ENCODE results near the gene PURB. TPM values are rescaled to one million over a fixed set of nuclear protein-coding genes. Genes with fewer than 3 reads are reported as not detected.
"Not testable (repeated sequence)": the region's sequence is repeated elsewhere in the genome, so short reads cannot be mapped to it uniquely, and the experiment has no call there.

Gene PURB
- polyA plus RNA-seq (2014; cell fraction: cytosol; rRNA removed), result 14.0 and 15.5 TPM in 2 replicates
- polyA plus RNA-seq (2014; cell fraction: nucleus; rRNA removed), result 9.3 and 13.7 TPM in 2 replicates

- peak; percentile 89 for DNase-seq (ENCODE audit: low spot score)
Measured at GRCh38 chr7:44885394-44886317, at the start of gene PURB. TSS of gene PURB (minus strand) at chr7:44885530. CDS start at chr7:44885348, 182 bp downstream.

DNA sequence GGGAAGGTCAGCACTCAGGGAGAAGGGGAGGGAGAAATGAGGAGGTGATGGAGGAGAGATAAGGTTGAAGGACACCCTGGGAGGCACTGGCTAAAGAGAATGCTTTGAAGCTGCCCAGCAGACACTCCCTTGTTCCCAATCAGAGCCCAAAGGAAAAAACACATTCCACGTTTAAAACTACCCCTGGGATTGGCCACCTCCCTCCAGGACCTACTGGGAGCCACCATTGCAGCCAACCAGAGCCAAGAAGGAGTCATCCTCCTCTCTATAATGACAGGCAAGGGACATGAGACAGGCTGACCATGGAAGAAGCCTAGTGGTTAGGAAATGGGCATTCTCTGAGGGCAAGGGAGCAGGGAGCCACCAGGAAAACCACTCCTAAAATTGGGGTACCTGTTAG lies 49.7 kb upstream of the PURB start:
- no peak for DNase-seq (ENCODE audit: low spot score)

GRCh38 chr7:44934510-44934909 lies 49.2 kb upstream of the PURB start:
- DNase-seq (ENCODE audit: low spot score), result not testable (repeated sequence)

DNA sequence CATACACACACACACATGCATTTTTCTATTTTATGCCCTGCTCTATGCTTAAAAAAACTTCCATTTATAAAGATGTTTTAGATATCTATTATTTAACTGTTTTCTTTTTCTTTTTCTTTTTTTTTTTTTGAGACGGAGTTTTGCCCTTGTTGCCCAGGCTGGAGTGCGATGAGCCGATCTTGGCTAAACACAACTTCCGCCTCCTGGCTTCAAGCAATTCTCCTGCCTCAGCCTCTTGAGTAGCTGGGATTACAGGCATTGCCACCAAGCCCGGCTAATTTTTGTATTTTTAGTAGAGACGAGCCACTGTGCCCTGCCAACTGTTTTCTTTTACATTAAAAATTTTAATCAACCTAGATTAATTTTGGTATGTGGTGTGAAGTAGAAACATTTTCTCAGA lies 45.6 kb upstream of the PURB start:
- no peak for DNase-seq (ENCODE audit: low spot score)

DNA sequence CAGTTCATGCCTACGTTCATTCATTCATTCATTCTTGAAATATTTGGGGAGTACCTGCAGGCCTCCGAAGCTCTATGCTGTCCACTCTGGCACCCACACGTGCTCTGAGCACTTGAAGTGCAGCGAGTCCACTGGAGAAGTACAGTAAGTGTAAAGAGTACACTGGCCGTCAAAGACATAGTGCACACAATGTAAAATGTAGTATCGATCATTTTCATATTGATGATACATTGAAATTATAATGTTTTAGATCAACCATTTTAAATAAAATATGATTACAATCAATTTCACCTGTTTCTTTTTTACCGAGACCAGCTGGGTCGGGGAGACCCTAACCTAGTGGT lies 37.0 kb upstream of the PURB start:
- no peak for DNase-seq (ENCODE audit: low spot score)

DNA sequence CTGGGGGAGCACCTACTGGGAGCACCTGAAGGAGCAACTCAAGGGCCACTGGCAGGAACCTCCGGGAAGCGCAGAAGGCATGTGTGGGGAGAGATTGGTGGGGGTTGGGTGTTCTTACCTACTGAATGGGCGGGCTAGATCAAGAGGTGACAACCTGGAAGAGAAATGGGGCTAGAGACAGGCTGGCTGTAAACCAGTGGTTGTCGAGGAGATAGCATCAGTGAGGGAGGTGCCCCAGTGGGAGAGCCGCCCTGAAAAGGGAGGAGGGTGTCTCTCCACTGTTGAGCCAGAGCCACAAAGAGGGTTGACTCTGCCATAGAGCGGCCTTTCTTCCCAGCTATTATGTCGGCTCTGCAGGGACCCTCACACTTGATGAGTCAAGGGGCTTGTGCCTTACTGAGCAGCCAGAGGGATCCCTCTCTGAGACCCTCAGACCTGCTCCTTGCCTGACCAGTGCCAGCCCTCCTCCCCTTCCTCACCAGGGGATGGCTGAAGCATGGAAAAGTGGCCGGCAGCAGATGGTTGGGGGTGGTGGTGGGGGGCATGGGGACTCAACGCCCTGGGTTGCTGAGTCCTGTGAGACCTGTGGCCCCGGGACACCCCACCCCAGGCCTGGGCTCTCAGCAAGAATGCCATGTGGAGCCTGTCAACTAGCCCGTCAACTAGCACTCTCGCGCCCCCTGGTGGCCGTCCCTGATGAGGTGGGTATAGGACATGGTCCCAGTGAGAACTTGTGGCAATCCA lies 36.4 kb upstream of the PURB start:
- peak; percentile 64 for DNase-seq (ENCODE audit: low spot score)

DNA sequence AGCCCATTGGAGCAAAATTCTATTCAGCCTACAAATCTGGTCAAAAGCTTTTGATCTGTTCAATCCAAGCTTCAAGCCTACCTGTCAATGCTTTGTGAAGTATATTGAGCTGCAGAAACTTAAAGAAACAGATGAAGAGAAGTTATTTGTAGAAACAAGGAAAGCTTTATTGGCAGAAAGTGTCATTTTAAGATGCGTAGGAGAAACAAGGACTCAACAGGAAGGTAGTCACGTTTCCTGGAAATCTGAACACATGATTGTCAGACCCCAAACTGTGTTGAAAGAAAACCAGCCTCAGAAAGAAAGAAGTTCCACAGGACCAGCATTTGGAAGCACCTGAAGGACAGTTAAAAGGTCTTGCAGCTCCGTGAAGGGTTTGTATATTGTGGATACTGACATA lies 34.8 kb upstream of the PURB start:
- no peak for DNase-seq (ENCODE audit: low spot score)

- no peak for DNase-seq (ENCODE audit: low spot score)
Measured at GRCh38 chr7:44918029-44918428, 32.7 kb upstream of the PURB start.

GRCh38 chr7:44917465-44917864 lies 32.1 kb upstream of the PURB start:
- no peak for DNase-seq (ENCODE audit: low spot score)

DNA sequence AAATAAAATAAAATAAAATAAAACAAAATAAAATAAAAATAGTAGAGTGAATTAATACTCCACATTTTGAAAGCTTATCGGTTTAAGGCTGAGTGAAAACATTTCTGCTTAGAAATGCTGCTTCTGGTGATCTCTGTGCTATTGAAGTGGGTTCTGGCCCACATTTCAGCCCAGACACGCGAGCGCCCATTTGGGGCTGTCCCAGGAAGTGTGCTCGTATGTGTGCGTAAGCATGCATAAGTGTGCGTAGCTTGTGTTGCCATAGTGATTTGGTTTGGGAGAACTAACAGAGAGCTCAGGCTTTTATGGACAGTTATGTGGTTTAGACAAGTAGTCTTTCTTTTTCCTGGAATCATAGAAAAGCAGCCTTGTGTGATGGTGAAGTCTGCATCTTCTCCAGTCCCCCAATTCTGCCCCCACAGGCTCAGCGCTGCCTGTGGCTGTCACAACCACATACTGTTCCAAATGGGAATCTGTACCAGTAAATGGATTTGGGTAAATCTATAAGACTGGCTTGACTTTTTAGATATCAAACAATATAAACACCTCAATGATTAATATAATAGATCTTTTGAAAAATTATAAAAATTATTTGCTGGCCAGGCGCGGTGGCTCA lies 29.8 kb upstream of the PURB start:
- DNase-seq (ENCODE audit: low spot score), result no peak

DNA sequence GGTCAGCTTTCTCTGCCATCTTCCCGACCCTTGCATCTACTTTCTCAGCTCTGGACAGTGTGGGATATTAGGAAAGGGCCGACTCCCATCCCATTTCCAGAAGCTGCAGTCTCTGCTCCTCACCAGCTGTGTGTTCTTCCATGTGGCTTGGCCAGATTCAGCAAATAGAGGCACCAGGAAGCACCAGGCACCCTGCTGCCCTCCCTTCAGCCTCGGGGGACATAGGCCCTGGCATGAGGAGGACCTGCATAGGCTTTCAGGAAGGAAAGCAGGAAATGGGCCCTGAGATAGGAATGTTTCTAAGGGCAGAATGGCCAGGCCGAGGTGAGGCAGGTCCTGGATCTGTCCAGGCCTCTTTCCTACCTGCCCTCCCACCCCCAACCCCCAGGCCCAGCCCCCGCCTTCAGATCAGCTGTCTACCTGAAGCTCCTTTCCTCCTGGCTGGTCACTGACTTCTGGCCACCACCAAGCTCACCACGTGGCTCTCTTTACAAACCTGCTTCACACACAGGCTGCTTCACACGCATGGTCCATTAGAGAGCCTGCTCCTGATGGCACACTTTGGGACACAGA lies 27.5 kb upstream of the PURB start:
- peak; percentile 18 for DNase-seq (ENCODE audit: low spot score)

DNA sequence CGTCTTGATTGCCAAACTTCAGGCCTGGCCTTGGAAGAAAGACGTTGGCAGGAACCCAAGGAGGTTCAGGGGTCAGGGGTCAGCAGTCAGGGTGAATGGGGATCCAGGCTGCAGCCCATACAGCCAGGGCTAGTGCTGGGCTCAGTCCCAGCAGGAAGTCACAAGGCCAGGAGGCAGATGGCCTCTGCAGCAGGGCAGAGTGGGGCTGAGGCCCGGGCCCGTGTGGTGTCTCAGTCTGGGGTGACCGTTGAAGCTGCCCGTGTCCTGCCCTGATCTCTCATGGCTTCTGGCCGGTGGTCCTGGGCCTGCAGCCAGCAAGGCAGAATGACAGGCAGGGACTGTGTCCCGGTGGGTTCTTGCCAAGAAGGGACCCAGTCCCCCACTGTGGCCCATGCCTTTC lies 26.6 kb upstream of the PURB start:
- DNase-seq (ENCODE audit: low spot score), result no peak

GRCh38 chr7:44909596-44910389 lies 24.5 kb upstream of the PURB start:
- no peak for DNase-seq (ENCODE audit: low spot score)

- no peak for DNase-seq (ENCODE audit: low spot score)
Measured at GRCh38 chr7:44906965-44907364, 21.6 kb upstream of the PURB start.

- no peak for DNase-seq (ENCODE audit: low spot score)
Measured at GRCh38 chr7:44905002-44905635, 19.8 kb upstream of the PURB start.

- no peak for DNase-seq (ENCODE audit: low spot score)
Measured at GRCh38 chr7:44899443-44899842, 14.1 kb upstream of the PURB start.

DNA sequence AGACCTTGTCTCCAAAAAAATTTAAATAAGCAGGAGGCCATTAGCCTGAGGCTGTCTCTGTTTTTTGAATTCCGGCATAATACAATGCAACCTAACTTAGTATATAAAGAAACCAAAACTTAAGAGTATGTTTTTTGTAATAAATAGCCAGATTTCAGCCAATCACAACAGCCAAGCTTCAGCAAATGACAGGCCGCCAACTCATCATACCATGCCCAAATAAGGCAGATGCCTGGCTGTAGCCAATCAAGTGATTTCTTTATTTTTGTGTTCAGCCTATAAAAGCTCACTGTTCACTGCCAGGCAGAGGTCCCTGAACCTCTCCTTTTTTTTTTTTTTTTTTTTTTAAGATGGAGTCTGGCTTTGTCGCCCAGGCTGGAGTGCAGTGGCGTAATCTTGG lies 12.7 kb upstream of the PURB start:
- DNase-seq (ENCODE audit: low spot score), result no peak

- no peak for DNase-seq (ENCODE audit: low spot score)
Measured at GRCh38 chr7:44897309-44897708, 12.0 kb upstream of the PURB start.

- no peak for DNase-seq (ENCODE audit: low spot score)
Measured at GRCh38 chr7:44894888-44895580, 9.7 kb upstream of the PURB start.

- DNase-seq (ENCODE audit: low spot score), result no peak
Measured at GRCh38 chr7:44893710-44894234, 8.4 kb upstream of the PURB start.
